ENCODE data around the gene DCST2. TPM values are rescaled to one million over a fixed set of nuclear protein-coding genes. Genes with fewer than 3 reads are reported as not detected.

DCST2 gene
- total and polyA plus RNA-seq, 10 of the 15 experiments (the other 5 are each of a cell fraction or from before 2014, with no cell fraction given): 0.33 to 0.41 (median 0.36) TPM; not detected in 7

GRCh38 chr1:154974102-154974807, 59.3 kb downstream of the DCST2 start, which contains the start of gene CKS1B (continued):
- TF ChIP-seq, protein P1, sequence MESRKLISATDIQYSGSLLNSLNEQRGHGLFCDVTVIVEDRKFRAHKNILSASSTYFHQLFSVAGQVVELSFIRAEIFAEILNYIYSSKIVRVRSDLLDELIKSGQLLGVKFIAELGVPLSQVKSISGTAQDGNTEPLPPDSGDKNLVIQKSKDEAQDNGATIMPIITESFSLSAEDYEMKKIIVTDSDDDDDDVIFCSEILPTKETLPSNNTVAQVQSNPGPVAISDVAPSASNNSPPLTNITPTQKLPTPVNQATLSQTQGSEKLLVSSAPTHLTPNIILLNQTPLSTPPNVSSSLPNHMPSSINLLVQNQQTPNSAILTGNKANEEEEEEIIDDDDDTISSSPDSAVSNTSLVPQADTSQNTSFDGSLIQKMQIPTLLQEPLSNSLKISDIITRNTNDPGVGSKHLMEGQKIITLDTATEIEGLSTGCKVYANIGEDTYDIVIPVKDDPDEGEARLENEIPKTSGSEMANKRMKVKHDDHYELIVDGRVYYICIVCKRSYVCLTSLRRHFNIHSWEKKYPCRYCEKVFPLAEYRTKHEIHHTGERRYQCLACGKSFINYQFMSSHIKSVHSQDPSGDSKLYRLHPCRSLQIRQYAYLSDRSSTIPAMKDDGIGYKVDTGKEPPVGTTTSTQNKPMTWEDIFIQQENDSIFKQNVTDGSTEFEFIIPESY (IDR thresholded peaks at IDR 0.05): no peak
- no peak for TF ChIP-seq IKZF1 (conservative IDR thresholded peaks at IDR 0.05)
- no peak; the same call in 1 of the 2 replicates for TF ChIP-seq LARP7 (IDR thresholded peaks at IDR 0.05)
- no peak for TF ChIP-seq MEF2A (IDR thresholded peaks at IDR 0.05; ENCODE audit: insufficient read depth, low read depth, low read length)
- TF ChIP-seq, protein P2, sequence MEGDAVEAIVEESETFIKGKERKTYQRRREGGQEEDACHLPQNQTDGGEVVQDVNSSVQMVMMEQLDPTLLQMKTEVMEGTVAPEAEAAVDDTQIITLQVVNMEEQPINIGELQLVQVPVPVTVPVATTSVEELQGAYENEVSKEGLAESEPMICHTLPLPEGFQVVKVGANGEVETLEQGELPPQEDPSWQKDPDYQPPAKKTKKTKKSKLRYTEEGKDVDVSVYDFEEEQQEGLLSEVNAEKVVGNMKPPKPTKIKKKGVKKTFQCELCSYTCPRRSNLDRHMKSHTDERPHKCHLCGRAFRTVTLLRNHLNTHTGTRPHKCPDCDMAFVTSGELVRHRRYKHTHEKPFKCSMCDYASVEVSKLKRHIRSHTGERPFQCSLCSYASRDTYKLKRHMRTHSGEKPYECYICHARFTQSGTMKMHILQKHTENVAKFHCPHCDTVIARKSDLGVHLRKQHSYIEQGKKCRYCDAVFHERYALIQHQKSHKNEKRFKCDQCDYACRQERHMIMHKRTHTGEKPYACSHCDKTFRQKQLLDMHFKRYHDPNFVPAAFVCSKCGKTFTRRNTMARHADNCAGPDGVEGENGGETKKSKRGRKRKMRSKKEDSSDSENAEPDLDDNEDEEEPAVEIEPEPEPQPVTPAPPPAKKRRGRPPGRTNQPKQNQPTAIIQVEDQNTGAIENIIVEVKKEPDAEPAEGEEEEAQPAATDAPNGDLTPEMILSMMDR (IDR thresholded peaks at IDR 0.05 in 2 of 3, conservative IDR thresholded peaks at IDR 0.05 in 1 of 3; ENCODE audit: control insufficient read depth in 2 of 3, extremely low read depth in 1 of 3, insufficient read depth in 1 of 3, low read depth in 3 of 3, low read length in 3 of 3): no peak
- no peak for TF ChIP-seq ETV6 (conservative IDR thresholded peaks at IDR 0.05 in 1 of 2, IDR thresholded peaks at IDR 0.05 in 1 of 2; ENCODE audit: borderline replicate concordance in 1 of 2, low read depth in 1 of 2)
- TF ChIP-seq BCL11A (IDR thresholded peaks at IDR 0.05; ENCODE audit: low read depth, low read length): no peak
- TF ChIP-seq, protein P3, sequence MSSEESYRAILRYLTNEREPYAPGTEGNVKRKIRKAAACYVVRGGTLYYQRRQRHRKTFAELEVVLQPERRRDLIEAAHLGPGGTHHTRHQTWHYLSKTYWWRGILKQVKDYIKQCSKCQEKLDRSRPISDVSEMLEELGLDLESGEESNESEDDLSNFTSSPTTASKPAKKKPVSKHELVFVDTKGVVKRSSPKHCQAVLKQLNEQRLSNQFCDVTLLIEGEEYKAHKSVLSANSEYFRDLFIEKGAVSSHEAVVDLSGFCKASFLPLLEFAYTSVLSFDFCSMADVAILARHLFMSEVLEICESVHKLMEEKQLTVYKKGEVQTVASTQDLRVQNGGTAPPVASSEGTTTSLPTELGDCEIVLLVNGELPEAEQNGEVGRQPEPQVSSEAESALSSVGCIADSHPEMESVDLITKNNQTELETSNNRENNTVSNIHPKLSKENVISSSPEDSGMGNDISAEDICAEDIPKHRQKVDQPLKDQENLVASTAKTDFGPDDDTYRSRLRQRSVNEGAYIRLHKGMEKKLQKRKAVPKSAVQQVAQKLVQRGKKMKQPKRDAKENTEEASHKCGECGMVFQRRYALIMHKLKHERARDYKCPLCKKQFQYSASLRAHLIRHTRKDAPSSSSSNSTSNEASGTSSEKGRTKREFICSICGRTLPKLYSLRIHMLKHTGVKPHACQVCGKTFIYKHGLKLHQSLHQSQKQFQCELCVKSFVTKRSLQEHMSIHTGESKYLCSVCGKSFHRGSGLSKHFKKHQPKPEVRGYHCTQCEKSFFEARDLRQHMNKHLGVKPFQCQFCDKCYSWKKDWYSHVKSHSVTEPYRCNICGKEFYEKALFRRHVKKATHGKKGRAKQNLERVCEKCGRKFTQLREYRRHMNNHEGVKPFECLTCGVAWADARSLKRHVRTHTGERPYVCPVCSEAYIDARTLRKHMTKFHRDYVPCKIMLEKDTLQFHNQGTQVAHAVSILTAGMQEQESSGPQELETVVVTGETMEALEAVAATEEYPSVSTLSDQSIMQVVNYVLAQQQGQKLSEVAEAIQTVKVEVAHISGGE (CRISPR knock-in tag; IDR thresholded peaks at IDR 0.05): no peak
- peak; percentile 59; the same call in 1 of the 2 replicates for TF ChIP-seq RB1 (IDR thresholded peaks at IDR 0.05; ENCODE audit: borderline replicate concordance)
- TF ChIP-seq POU2F2 (IDR thresholded peaks at IDR 0.05; ENCODE audit: borderline replicate concordance, low read depth, low read length): no peak; the same call in 2 of the 3 replicates
- peak; percentile 97 for TF ChIP-seq SP1 (IDR thresholded peaks at IDR 0.05; ENCODE audit: low read depth, low read length)
- TF ChIP-seq JUNB (IDR thresholded peaks at IDR 0.05): no peak; the same call in 1 of the 2 replicates
- peak; percentile 97 for TF ChIP-seq CHD2 (IDR thresholded peaks at IDR 0.05; ENCODE audit: borderline replicate concordance, low read depth, low read length)
- no peak for TF ChIP-seq ZNF217 (IDR thresholded peaks at IDR 0.05)
- peak; percentile 99 for TF ChIP-seq NFYB (IDR thresholded peaks at IDR 0.05; ENCODE audit: insufficient read depth, low read depth, low read length)
- no peak for TF ChIP-seq ZZZ3 (IDR thresholded peaks at IDR 0.05; ENCODE audit: control insufficient read depth, insufficient read length, low read depth)
- TF ChIP-seq, protein P4, sequence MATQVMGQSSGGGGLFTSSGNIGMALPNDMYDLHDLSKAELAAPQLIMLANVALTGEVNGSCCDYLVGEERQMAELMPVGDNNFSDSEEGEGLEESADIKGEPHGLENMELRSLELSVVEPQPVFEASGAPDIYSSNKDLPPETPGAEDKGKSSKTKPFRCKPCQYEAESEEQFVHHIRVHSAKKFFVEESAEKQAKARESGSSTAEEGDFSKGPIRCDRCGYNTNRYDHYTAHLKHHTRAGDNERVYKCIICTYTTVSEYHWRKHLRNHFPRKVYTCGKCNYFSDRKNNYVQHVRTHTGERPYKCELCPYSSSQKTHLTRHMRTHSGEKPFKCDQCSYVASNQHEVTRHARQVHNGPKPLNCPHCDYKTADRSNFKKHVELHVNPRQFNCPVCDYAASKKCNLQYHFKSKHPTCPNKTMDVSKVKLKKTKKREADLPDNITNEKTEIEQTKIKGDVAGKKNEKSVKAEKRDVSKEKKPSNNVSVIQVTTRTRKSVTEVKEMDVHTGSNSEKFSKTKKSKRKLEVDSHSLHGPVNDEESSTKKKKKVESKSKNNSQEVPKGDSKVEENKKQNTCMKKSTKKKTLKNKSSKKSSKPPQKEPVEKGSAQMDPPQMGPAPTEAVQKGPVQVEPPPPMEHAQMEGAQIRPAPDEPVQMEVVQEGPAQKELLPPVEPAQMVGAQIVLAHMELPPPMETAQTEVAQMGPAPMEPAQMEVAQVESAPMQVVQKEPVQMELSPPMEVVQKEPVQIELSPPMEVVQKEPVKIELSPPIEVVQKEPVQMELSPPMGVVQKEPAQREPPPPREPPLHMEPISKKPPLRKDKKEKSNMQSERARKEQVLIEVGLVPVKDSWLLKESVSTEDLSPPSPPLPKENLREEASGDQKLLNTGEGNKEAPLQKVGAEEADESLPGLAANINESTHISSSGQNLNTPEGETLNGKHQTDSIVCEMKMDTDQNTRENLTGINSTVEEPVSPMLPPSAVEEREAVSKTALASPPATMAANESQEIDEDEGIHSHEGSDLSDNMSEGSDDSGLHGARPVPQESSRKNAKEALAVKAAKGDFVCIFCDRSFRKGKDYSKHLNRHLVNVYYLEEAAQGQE (IDR thresholded peaks at IDR 0.05; ENCODE audit: low read depth, low read length): no peak
- 0 out of 2 replicates have a peak, but pooled peaks have one; percentile 55 for TF ChIP-seq YY1 (IDR thresholded peaks at IDR 0.05; ENCODE audit: low read depth, low read length)
- TF ChIP-seq IRF4 (IDR thresholded peaks at IDR 0.05; ENCODE audit: low read depth, low read length): 0 out of 2 replicates have a peak, but pooled peaks have one; percentile 7
